NCI-H69 (cell line): Measurements from ENCODE around the gene RNASE2.
A peak's percentile ranks its signal among the peaks of the same experiment; 100 is the strongest.
"Not testable (repeated sequence)": the region's sequence is repeated elsewhere in the genome, so short reads cannot be mapped to it uniquely, and the experiment has no call there.

Experiments
- DNase-seq: peaks from one replicate; lab custom pipeline; 2025; lab: John Stamatoyannopoulos, UW

Gene RNASE2

GRCh38 chr14:20982646-20983369 lies 27.5 kb downstream of the RNASE2 start:
- DNase-seq: no peak

- not testable (repeated sequence) for DNase-seq
Observed at GRCh38 chr14:20985650-20986049, 30.4 kb downstream of the RNASE2 start.

GRCh38 chr14:20986811-20987210 lies 31.5 kb downstream of the RNASE2 start:
- no peak for DNase-seq

- no peak for DNase-seq
Observed at GRCh38 chr14:20988717-20989470, 33.6 kb downstream of the RNASE2 start.

GRCh38 chr14:20989471-20989786 lies 34.1 kb downstream of the RNASE2 start:
- no peak for DNase-seq

- peak; percentile 97 for DNase-seq
Observed at GRCh38 chr14:20989787-20990600, 34.7 kb downstream of the RNASE2 start, which contains the start of gene METTL17. Gene METTL17 (plus strand): TSS chr14:20989980. CDS start chr14:20990003, 23 bp downstream.

GRCh38 chr14:20996521-20996920 lies 41.2 kb downstream of the RNASE2 start:
- no peak for DNase-seq

GRCh38 chr14:20997115-20997514 lies 41.8 kb downstream of the RNASE2 start:
- no peak for DNase-seq

- no peak for DNase-seq
Observed at GRCh38 chr14:20997564-20997963, 42.3 kb downstream of the RNASE2 start.

GRCh38 chr14:20998139-20998538 lies 42.9 kb downstream of the RNASE2 start:
- no peak for DNase-seq

- peak; percentile 20 for DNase-seq
Observed at GRCh38 chr14:20998674-20999366, 43.5 kb downstream of the RNASE2 start, which contains the start of gene SLC39A2. Gene SLC39A2 (plus strand): TSS chr14:20999293. CDS start chr14:20999447, 154 bp downstream.

GRCh38 chr14:20999591-20999990 lies 44.3 kb downstream of the RNASE2 start:
- DNase-seq: no peak

- DNase-seq: no peak
Observed at GRCh38 chr14:21001218-21001617, 45.9 kb downstream of the RNASE2 start.

GRCh38 chr14:21003788-21004346 lies 48.6 kb downstream of the RNASE2 start:
- DNase-seq: no peak
